Memory B cell (primary cell): ENCODE data around the gene TRPT1.

Experiments used
- ATAC-seq: fragments of 150-1000 bp; cut with Tn5 transposase; 2 replicates; pipeline ENCODE4 v1.10.0; 2021; ENCODE audit warnings: low read depth, mild to moderate bottlenecking, moderate library complexity
- DNase-seq, 2 donors: peaks; one replicate each; pipeline ENCODE4 v3.0.0; 2022; ENCODE audit warnings: low spot score in 2 of 2
- H3K27ac Mint-ChIP-seq: one replicate; pipeline ENCODE4 v1.8.0; 2022; ENCODE audit warnings: mild to moderate bottlenecking, moderate library complexity, mixed read lengths
- H3K27me3 Mint-ChIP-seq: one replicate; pipeline ENCODE4 v1.8.0; 2022; ENCODE audit warnings: mixed read lengths
- H3K36me3 Mint-ChIP-seq: one replicate; pipeline ENCODE4 v1.8.0; 2022; ENCODE audit warnings: mild to moderate bottlenecking, mixed read lengths
- H3K4me1 Mint-ChIP-seq: one replicate; pipeline ENCODE4 v1.8.0; 2022; ENCODE audit warnings: mixed read lengths
- H3K4me3 Mint-ChIP-seq: one replicate; pipeline ENCODE4 v1.8.0; 2022; ENCODE audit warnings: mild to moderate bottlenecking, moderate library complexity, mixed read lengths
- H3K9me3 Mint-ChIP-seq: one replicate; pipeline ENCODE4 v1.8.0; 2022; ENCODE audit warnings: mixed read lengths

TRPT1 gene

GRCh38 chr11:64233913-64234586 lies 8.1 kb upstream of the TRPT1 start, which contains the start of gene VEGFB:
TSS of gene VEGFB (plus strand) at chr11:64234584. CDS start at chr11:64234834, 250 bp downstream.
- DNase-seq (peak in 1 of 2 donors; percentile 65), ATAC-seq (peak; percentile 48)
- Mint-ChIP-seq H3K27ac (peak within 1 kb of the TSS; percentile 92), H3K36me3 (peaks cover 6% of the 10 kb centered on the region), H3K4me3 (peak within 1 kb of the TSS; percentile 93), H3K27me3 (no peaks in the 10 kb centered on the region), H3K9me3 (no peaks in the 10 kb centered on the region), H3K4me1 (peaks cover 44% of the 10 kb centered on the region)

- H3K27me3 Mint-ChIP-seq = no peaks in the 10 kb centered on the region
- peaks cover 4% of the 10 kb centered on the region for H3K36me3 Mint-ChIP-seq
- no peak overlapping the region for H3K4me3 Mint-ChIP-seq
- peaks cover 35% of the 10 kb centered on the region for H3K4me1 Mint-ChIP-seq
- no peak for ATAC-seq
- H3K27ac Mint-ChIP-seq = no peak overlapping the region
- no peaks in the 10 kb centered on the region for H3K9me3 Mint-ChIP-seq
- DNase-seq = no peak
These were observed 7.0 kb upstream of the TRPT1 start for GRCh38 chr11:64232967-64233315.

GRCh38 chr11:64232182-64232966 lies 6.4 kb upstream of the TRPT1 start:
- H3K9me3 Mint-ChIP-seq = no peaks in the 10 kb centered on the region
- H3K4me1 Mint-ChIP-seq = peaks cover 35% of the 10 kb centered on the region
- peak overlapping the region; percentile 56 for H3K4me3 Mint-ChIP-seq
- no peaks in the 10 kb centered on the region for H3K27me3 Mint-ChIP-seq
- no peak for DNase-seq
- no peaks in the 10 kb centered on the region for H3K36me3 Mint-ChIP-seq
- H3K27ac Mint-ChIP-seq = peak overlapping the region; percentile 19
- ATAC-seq = no peak

GRCh38 chr11:64231546-64231945 lies 5.6 kb upstream of the TRPT1 start:
- Mint-ChIP-seq H3K4me1 (peaks cover 37% of the 10 kb centered on the region), H3K36me3 (no peaks in the 10 kb centered on the region), H3K27ac (peak overlapping the region; percentile 19), H3K27me3 (no peaks in the 10 kb centered on the region), H3K9me3 (no peaks in the 10 kb centered on the region), H3K4me3 (peak overlapping the region; percentile 93)
- no peak for DNase-seq
- ATAC-seq = no peak

GRCh38 chr11:64230985-64231365 lies 5.0 kb upstream of the TRPT1 start:
- peak overlapping the region; percentile 96 for H3K27ac Mint-ChIP-seq
- ATAC-seq (no peak), DNase-seq (no peak)
- H3K36me3 Mint-ChIP-seq = no peaks in the 10 kb centered on the region
- peak overlapping the region; percentile 93 for H3K4me3 Mint-ChIP-seq
- H3K9me3 Mint-ChIP-seq = no peaks in the 10 kb centered on the region
- no peaks in the 10 kb centered on the region for H3K27me3 Mint-ChIP-seq
- H3K4me1 Mint-ChIP-seq = peaks cover 37% of the 10 kb centered on the region

- ATAC-seq (peak; percentile 52), DNase-seq (peak; percentile 86 to 89)
- H3K9me3 Mint-ChIP-seq = no peaks in the 10 kb centered on the region
- H3K27me3 Mint-ChIP-seq = no peaks in the 10 kb centered on the region
- H3K27ac Mint-ChIP-seq = peak within 1 kb of the TSS; percentile 96
- peak within 1 kb of the TSS; percentile 93 for H3K4me3 Mint-ChIP-seq
- no peaks in the 10 kb centered on the region for H3K36me3 Mint-ChIP-seq
- H3K4me1 Mint-ChIP-seq = peaks cover 35% of the 10 kb centered on the region
These were observed 4.4 kb upstream of the TRPT1 start, which contains the start of gene DNAJC4 for GRCh38 chr11:64230171-64230984. TSS of gene DNAJC4 (plus strand) at chr11:64230548. CDS start at chr11:64230855, 307 bp downstream.

GRCh38 chr11:64229744-64230170 lies 3.8 kb upstream of the TRPT1 start:
- no peak for DNase-seq
- ATAC-seq = no peak
- Mint-ChIP-seq H3K27me3 (no peaks in the 10 kb centered on the region), H3K4me3 (peak overlapping the region; percentile 93), H3K27ac (peak overlapping the region; percentile 96), H3K4me1 (peaks cover 39% of the 10 kb centered on the region), H3K36me3 (no peaks in the 10 kb centered on the region), H3K9me3 (no peaks in the 10 kb centered on the region)

GRCh38 chr11:64229090-64229743 lies 3.2 kb upstream of the TRPT1 start:
- Mint-ChIP-seq H3K36me3 (no peaks in the 10 kb centered on the region), H3K9me3 (no peaks in the 10 kb centered on the region), H3K4me3 (peak overlapping the region; percentile 93), H3K27me3 (no peaks in the 10 kb centered on the region), H3K27ac (peak overlapping the region; percentile 96), H3K4me1 (peaks cover 40% of the 10 kb centered on the region)
- DNase-seq (no peak), ATAC-seq (no peak)

GRCh38 chr11:64227405-64227956 lies 1.5 kb upstream of the TRPT1 start:
- Mint-ChIP-seq H3K27me3 (no peaks in the 10 kb centered on the region), H3K4me3 (peak overlapping the region; percentile 94), H3K9me3 (no peaks in the 10 kb centered on the region), H3K27ac (peak overlapping the region; percentile 89), H3K4me1 (peaks cover 37% of the 10 kb centered on the region), H3K36me3 (no peaks in the 10 kb centered on the region)
- ATAC-seq (no peak), DNase-seq (no peak)

GRCh38 chr11:64226507-64227051 lies 593 bp upstream of the TRPT1 start:
- Mint-ChIP-seq H3K36me3 (no peaks in the 10 kb centered on the region), H3K9me3 (no peaks in the 10 kb centered on the region), H3K4me1 (peaks cover 33% of the 10 kb centered on the region), H3K27ac (peak overlapping the region; percentile 89), H3K27me3 (no peaks in the 10 kb centered on the region), H3K4me3 (peak overlapping the region; percentile 94)
- DNase-seq (peak in 1 of 2 donors; percentile 56), ATAC-seq (peak; percentile 26)

GRCh38 chr11:64224891-64225607 lies 937 bp downstream of the TRPT1 start:
- ATAC-seq (no peak), DNase-seq (peak in 1 of 2 donors; percentile 16)
- Mint-ChIP-seq H3K36me3 (peaks cover 2% of the 10 kb centered on the region), H3K9me3 (no peaks in the 10 kb centered on the region), H3K27ac (peak overlapping the region; percentile 89), H3K4me1 (peaks cover 28% of the 10 kb centered on the region), H3K4me3 (peak overlapping the region; percentile 94), H3K27me3 (no peaks in the 10 kb centered on the region)

GRCh38 chr11:64224151-64224890 lies 1.7 kb downstream of the TRPT1 start:
- ATAC-seq (no peak), DNase-seq (no peak)
- Mint-ChIP-seq H3K9me3 (no peaks in the 10 kb centered on the region), H3K27me3 (no peaks in the 10 kb centered on the region), H3K4me1 (peaks cover 24% of the 10 kb centered on the region), H3K36me3 (peaks cover 2% of the 10 kb centered on the region), H3K27ac (no peak overlapping the region), H3K4me3 (peak overlapping the region; percentile 53)
